ENCODE data around the gene EHMT2. TPM values are rescaled to one million over a fixed set of nuclear protein-coding genes. Genes with fewer than 3 reads are reported as not detected.

The EHMT2 gene
- total RNA-seq, 1 donor: 62.0 TPM

DNA sequence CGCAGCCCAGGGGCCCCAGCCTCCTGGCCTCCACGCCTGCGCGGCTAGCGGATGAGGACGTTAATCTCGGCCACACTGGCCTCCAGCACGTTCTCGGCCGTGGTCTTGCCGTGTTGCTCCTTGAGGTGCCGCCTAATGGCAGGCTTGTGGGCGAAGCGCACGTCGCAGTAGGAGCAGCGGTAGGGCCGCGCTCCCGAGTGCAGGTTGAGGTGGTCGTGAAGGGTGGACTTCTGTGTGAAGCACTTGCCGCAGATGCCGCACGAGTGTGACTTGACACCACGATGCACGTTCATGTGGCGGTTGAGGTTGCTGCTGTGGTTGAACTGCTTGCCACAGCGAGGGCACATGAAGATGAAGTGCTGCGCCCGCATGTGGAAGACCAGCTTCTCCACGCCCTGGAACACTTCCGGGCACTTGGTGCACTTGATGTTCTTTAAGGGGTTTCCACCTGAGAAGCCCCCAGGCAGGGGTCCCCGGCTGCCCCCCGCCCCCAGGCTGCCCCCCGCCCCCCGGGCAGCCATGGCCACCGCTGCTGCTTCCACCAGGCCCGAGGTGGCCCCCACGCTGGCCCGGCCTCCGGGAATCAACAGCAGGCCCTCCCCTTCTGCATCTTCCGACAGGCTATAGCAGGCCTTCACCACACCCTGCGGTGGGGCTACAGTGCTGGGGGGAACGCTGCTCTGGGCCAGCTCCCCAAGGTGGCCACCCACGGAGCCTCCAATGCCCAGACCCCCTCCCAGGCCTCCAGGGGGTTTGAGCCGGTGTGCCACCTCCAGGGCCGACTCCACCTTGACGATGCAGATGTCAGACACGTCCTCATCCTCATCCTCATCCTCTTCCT, 2.6 kb upstream of the EHMT2 start:
- DNase-seq (ENCODE audit: low read depth): no peak
- TF ChIP-seq, protein P1, sequence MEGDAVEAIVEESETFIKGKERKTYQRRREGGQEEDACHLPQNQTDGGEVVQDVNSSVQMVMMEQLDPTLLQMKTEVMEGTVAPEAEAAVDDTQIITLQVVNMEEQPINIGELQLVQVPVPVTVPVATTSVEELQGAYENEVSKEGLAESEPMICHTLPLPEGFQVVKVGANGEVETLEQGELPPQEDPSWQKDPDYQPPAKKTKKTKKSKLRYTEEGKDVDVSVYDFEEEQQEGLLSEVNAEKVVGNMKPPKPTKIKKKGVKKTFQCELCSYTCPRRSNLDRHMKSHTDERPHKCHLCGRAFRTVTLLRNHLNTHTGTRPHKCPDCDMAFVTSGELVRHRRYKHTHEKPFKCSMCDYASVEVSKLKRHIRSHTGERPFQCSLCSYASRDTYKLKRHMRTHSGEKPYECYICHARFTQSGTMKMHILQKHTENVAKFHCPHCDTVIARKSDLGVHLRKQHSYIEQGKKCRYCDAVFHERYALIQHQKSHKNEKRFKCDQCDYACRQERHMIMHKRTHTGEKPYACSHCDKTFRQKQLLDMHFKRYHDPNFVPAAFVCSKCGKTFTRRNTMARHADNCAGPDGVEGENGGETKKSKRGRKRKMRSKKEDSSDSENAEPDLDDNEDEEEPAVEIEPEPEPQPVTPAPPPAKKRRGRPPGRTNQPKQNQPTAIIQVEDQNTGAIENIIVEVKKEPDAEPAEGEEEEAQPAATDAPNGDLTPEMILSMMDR (IDR thresholded peaks at IDR 0.05; ENCODE audit: insufficient read depth, low read length): no peak
- H3K4me3 ChIP-seq (ENCODE audit: low read depth, low read length): no peak overlapping the region

DNA sequence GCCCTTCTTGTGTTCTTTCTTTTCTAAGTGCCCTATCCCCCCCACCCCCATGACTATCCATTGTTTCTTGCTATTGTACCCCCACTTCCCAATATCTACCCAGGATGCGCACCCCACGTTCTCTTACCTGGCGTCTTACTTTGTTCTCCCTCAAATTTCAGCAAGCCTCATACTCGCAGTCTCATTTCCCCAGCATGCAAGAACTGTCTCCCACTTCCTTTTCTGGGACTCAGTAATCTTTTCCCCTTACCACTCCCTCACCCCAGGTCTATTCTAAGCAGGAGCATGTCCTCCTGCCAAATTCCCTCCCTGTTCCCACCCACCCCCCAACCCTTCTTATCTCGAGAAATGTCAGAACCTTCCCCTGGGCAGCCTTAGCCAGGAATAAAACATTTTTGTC, 1.7 kb upstream of the EHMT2 start:
- TF ChIP-seq, protein P1 (IDR thresholded peaks at IDR 0.05; ENCODE audit: insufficient read depth, low read length): no peak
- no peak for DNase-seq (ENCODE audit: low read depth)
- no peak overlapping the region for H3K4me3 ChIP-seq (ENCODE audit: low read depth, low read length)

DNA sequence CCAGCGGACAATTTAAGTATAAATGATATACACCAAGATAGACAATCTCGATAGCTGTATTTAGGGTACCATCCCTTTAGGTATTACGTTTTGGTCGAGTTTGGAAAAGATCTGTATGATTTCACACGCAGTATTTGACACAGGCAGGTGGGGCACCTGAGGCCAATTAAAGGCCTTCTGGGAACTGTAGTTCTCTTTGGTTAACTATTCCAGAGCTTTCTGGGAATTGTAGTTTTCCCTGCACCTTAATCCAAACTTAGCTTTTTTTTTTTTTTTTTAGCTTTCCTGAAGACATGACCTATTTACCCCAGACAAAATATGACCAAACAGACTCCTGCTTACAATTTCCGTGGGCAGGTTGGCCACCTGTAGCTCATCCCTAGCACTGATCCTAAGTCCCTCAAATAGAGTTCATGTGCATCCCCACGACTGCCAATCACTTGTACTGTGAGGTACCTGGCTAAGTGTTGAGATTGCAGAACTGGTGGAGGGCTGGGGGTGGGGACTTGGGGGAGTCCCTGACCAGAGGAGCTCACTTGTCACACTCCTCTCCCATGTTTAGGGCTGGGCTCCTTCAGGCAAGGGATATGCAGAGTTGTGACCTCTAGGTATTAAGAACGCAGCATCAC, 999 bp upstream of the EHMT2 start:
- TF ChIP-seq, protein P1 (IDR thresholded peaks at IDR 0.05; ENCODE audit: insufficient read depth, low read length): no peak
- H3K4me3 ChIP-seq (ENCODE audit: low read depth, low read length): peak overlapping the region; percentile 99
- DNase-seq (ENCODE audit: low read depth): peak; percentile 56

DNA sequence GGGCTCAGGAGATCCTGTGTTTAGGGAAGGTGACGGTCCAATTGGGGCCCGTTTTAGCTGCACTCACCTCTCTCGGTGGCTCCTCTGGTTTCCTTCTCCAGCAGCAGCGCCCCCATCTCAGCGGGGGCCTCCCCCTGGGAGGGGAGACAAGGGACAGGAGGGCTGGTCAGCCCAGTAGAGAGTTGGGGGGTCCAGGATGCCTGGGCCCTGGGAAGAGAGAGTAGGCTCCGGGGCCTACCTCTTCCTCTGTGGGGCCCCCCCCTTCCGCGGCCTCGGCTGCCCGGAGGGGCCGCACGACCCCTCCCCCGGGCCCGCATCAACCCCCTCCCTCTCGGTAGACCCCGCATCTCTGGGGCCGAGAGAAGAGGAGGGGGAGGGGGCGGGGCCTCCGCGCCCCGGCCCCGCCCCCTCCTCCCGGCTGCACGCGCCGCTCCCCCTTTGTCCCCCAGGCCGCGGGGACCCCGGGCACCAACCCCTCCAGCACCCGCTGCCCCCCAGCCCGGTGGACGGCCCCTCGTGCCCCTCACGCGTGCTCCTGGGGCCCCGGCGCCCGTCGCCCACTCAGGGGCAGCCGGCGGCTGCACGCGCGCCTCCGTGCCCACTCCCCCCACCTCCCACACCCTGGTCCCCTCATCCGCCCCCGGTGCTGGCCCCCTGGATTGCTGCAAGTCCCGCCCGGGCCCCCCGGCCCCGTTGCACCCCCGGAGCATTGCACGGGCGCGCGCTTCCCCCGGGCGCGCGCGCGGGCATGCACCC, 464 bp downstream of the EHMT2 start:
- TF ChIP-seq, protein P1 (IDR thresholded peaks at IDR 0.05; ENCODE audit: insufficient read depth, low read length): no peak
- no peak for DNase-seq (ENCODE audit: low read depth)
- peak overlapping the region; percentile 99 for H3K4me3 ChIP-seq (ENCODE audit: low read depth, low read length)

DNA sequence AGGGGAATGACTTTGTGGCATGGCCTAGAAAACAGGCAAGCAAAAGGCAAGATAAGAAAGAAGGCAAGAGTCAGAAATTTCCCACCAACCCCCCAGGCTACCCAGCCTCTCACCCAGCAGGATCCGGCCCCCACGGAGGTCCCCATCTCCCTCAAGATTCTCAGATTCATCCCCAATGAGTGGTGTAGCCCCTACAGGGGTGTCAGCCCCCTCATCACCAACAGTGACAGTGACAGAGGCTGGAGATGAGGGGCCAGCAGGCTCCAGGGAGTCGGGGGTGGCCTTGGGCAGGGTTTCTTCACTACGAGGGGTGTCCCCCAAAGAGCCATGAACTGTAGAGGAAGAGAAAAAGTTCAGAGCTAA, 1.0 kb downstream of the EHMT2 start:
- H3K4me3 ChIP-seq (ENCODE audit: low read depth, low read length): peak overlapping the region; percentile 99
- no peak for DNase-seq (ENCODE audit: low read depth)
- TF ChIP-seq, protein P1 (IDR thresholded peaks at IDR 0.05; ENCODE audit: insufficient read depth, low read length): no peak

DNA sequence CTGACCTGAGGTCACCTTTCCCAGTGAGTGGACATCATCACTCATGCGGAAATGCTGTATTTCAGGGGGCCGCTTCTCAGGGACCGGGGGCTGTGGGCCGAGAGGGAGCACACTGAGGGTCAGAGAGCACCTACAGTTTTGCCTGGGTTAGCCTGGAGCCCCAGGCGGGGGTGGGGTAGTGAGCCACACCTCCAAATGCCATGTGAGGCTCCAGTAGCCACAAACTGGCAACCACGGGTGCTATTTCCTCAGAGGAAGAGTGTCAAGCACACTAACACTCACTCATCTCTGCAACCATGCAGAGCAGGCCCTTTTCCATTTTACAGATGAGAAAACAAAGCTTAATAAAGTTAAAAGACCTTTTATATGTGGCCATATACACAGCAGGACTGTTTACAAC, 4.7 kb downstream of the EHMT2 start:
- DNase-seq (ENCODE audit: low read depth): no peak
- TF ChIP-seq, protein P1 (IDR thresholded peaks at IDR 0.05; ENCODE audit: insufficient read depth, low read length): no peak
- H3K4me3 ChIP-seq (ENCODE audit: low read depth, low read length): no peak overlapping the region

Measured in fibroblast of the aortic adventitia (primary cell).